DMS153 treated with DMSO at 0.1 percent for 48 hours (cell line): ENCODE results near the gene METTL26.

ENCODE experiments used
- DNase-seq: peaks from one replicate; lab custom pipeline; 2025; ENCODE audit not compliant: unreplicated experiment; lab: John Stamatoyannopoulos, UW

Gene METTL26

DNA sequence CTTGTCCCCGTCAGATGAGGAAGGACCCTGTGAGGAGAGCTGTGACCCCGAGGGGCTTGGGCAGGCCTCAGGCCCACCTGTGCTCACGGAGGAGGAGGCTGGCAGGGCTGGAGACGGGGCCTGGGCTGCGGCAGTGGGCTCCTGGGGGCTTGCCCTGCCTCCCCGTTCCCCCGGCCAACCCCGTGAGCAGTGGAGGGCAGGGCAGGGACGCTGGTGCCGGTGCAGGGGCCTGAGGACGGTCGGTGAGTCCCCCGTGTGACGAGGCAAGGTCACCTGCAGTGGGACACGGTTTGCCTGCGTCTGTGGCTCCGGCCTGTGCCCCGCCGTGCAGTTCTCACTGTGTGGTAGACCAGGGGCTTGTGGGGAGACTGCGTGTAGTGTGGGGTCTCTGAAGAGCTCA is 23.5 kb upstream of the METTL26 start:
- no peak for DNase-seq

- no peak for DNase-seq
These were observed 22.8 kb upstream of the METTL26 start for GRCh38 chr16:658679-659571.

- DNase-seq, result no peak
These were observed 21.4 kb upstream of the METTL26 start for GRCh38 chr16:657487-657886.

- no peak for DNase-seq
These were observed 17.9 kb upstream of the METTL26 start for GRCh38 chr16:654034-654433.

DNA sequence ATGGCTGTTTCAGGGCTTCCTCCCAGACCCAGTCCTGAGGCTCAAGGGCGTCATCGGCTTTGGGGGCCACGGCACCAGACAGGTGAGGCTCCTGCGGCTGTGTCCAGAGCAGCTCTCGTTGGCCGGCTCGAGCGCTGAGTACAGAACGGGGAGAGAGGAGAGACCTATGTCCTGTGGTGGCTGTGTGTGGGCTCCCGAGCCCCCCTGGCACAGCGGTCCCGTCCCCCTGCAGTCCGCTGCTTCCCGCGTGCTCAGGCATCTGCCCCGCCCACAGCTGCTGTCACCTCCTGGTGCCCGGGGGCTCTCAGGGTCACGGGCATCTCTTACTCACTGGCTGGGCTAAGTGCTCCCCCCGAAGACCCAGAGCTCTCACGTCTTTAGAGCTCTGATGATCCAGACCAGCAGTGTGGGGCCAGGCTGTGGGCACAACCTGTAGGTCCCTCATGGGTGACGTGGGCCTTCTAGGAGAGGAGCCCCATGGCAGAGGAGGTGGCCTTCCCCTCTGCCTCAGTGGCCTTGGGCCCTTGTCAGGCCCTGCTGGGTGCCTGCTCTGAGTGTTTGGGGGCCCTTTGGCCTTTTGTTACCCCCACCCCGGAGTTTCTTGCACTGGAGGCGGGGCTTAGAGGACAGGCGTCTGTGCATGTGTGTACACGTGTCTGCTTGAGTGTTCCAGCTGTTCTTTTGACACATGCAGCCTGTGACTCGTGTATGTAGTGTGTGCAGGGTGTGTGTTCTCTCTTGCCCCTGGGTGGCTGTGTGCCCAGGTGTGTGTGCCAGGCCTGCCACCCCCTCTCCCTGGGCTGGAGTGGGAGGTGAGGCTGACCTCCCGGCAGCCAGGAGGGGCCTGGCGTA is 16.6 kb upstream of the METTL26 start:
- no peak for DNase-seq

GRCh38 chr16:651844-652243 is 15.7 kb upstream of the METTL26 start:
- no peak for DNase-seq

GRCh38 chr16:649631-650030 is 13.5 kb upstream of the METTL26 start:
- DNase-seq, result no peak

DNA sequence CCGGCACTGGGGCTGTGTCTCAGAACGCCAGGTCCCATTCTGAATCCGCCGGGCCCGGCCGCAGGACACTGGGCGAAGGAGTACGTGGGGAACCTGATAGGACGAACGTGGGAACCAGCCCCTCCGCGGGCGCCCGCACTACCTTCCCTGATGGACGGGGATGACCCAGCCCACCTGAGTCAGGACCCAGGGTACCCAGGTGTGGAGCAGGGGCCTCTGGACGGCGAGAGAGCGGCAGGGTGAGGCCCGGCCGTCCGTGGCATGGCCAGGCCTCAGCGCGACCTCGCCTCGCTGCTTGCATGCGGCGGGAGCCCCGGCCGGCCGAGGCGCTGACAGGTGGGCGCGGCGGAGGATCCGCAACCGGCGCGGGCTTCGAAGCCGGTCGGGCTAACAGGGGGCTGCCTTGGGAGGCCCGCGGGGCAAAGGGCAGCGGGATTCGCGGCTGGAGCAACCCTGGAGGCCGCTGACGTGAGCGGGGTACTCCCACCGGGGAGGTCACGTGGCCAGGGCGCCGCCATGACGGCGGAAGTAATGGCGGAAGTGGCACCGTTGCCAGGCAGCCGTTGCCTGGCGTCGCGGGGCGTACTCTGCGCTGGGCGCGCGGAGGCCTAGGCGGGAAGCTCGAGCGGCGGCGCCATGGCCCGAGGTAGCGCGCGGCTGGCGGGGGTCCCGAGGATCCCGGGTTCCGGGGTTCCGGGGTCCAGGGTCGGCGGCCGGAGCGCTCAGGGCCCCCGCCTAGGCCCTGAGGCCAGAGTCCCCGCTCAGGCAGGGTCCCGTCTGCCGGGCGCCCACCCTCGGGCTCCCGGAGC is 12.9 kb upstream of the METTL26 start, which contains the start of gene WDR90:
Gene WDR90 (plus strand): TSS at position 585 of the 809 bp plus-strand sequence. CDS start 52 bp downstream, at position 637.
- peak; percentile 75 for DNase-seq

DNA sequence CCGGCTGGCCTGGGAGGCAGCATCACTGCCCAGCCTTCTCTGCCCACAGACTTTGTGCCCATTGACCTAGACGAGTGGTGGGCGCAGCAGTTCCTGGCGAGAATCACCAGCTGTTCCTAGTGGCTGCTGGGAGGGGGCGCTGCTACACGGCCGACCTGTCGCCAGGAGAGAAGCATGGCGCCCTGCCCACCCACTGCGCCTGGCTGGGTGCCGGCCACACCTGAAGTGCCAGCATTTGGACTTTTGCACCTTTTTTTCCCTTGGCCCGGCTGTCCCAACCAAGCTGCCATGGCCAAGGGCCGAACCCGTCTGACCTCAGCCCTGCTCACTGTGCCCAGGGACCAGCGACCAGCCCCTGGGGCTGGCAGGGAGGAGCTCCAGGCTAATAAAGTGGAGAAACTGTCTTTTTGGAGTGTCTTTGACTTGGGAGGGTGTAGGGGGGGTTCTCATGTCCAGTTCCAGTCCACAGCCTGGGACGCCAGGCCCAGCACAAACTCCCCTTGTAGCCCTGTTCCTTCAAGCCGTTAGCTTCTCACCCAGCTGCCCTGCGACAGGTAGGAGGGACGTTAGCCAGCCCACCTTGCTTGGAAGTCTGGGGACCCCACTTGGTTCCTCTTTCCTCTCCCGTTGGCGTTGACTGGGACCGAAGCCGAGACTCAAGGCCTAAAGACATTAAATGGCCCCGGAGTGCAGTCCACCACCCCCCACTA is 12.1 kb upstream of the METTL26 start:
- peak; percentile 10 for DNase-seq

DNA sequence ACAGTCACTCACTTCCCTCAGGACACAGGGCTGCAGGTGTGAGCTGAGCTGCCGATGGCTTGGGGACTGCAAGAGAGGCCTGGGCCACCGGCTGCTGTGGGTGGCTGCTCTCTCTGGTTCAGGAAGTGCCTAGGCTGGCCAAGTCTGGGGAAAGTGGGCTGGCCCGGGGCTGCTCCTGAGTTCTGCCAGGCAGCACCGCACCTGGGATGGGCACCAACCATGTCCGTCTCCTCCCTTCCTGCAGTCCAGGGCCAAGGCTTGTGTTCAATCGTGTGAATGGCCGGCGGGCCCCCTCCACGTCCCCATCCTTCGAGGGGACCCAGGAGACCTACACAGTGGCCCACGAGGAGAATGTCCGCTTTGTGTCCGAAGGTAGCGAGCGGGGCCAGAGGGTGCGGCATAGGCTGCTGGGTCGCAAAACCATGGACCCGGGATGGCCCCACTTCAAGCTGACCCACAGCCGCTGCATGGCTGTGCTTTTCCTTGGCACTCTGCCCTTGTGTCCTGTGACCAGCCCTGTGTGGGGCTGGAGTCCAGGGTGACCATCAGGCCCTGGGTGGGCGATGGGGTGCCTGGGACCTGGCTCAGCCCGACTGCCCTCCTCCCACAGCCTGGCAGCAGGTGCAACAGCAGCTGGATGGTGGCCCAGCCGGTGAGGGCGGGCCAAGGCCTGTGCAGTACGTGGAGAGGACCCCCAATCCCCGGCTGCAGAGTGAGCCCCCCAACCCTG is 11.2 kb upstream of the METTL26 start:
- no peak for DNase-seq

GRCh38 chr16:646679-647172 is 10.6 kb upstream of the METTL26 start:
- DNase-seq, result no peak

DNA sequence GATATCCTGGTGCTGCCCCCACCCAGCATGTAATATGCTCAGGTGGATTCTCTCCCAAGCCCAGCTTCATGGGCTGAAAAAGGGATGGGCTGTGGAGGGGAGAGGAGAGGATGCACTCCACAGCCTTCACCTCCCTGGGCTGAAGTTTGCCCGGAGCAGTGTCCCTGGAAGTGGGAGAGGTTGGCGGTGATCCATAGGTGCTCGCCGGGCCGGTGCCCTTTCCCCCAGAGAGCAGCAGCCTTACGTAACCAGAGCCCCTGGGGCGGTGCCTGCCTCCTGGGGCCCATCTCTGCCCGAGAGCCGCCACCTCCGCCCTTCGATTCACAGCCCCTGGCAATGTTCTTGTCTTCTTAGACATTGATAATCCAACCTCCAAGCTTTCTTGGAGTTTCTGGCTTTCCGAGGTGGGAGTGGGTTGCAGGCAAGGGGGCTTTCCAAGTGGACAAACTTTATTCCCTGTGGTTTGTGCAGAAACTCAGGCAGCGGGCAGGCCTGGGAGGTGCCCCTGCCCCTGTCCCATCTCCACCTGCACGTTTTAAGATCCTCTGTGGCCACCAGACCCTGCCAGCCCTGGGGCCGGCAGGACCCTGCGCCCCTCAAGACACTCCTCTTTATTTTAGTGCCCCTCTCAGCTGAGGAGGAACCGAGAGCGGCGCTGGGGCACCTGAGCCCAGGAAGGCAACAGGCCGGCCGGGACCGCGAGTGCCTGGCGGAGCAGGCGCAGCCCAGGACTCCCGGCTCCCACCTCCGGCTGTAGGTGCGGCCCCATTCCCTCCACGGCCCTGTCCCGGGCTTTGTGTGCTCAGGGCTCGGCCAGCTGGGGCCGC is 10.0 kb upstream of the METTL26 start:
- DNase-seq, result no peak

- DNase-seq, result no peak
These were observed 8.5 kb upstream of the METTL26 start for GRCh38 chr16:644556-644955.

- no peak for DNase-seq
These were observed 6.9 kb upstream of the METTL26 start for GRCh38 chr16:643050-643368.

DNA sequence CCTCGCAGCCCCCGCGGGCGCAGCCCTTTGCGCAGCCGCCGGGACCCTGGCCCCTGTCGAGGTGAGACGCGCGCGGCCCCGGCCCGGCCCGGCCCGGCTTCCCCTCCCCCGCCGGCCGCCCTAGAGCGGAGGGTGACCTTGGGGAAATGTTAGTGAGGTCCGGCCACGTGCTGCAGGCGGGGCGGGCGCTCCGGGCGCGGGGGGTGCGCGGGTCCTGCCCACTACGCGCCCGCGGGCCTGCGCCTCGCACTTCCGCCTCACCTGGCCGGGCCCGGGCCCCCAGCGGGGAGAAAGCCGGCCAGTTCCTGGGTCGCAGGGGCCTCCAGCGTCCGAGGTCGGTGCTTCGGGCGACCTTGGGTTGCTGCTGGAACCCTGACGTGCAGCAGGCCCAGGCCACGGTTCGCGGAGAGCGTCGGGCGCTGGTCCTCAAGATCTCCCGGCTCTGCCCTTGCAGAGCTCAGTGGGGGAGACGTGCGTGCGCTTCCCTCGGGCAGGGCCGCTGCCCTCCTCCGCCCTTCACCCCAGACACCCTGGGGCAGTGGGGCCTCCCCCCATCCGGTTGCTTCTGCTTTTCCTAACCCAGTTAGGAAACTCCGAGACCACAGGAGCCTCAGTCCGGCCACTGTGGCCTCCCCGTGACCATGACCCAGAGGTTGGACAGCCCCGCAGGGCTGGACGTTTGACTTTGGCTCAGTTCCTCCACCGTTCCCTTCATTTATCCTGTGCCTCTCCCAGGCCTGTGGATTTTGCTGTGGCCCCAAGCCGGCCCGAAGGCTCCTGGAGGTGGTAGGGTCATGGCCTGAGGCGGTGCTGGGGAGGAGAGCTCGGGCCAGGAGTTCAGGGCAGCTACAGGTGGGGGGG is 6.3 kb upstream of the METTL26 start:
- no peak for DNase-seq

DNA sequence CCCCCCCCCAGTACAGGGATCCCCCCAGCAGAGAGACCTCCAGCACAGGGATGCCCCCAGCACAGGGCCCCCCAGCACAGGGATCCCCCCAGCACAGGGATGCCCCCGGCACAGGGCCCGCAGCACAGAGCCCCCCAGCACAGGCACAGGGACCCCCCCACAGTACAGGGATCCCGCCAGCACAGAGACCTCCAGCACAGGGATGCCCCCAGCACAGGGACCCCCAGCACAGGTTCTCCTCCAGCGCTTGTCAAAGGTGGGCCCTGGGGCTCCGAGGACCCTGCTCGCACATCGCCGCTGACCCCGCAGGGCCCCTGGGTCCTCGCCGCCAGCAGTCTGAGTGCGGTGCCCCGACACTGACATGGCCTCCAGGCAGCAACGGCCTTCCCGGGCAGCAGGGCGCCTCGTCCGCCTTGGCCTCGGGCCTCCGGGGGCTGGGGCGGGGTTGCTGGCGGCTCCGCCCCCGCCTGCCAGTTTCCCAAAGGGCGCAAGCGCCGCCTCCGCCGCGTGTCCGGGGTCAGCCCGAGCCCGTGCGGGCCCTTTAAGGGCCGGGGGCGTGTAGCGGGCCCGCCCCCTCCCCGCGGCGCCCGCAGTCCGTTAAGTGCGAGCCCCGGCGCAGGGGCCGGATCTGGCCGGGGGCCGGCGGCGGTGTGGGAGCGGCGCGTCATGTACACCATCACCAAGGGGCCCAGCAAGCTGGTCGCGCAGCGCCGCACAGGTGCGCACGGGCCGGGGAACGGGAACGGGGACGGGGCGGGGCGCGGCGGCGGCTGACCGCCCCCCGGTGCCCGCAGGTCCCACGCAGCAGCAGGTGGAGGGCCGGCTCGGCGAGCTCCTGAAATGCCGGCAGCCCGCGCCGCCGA is 5.5 kb upstream of the METTL26 start, which contains the start of gene MCRIP2:
Gene MCRIP2 (plus strand): TSS at position 503 of the 863 bp plus-strand sequence. CDS start 164 bp downstream, at position 667.
- peak; percentile 50 for DNase-seq

- DNase-seq, result no peak
These were observed 4.5 kb upstream of the METTL26 start for GRCh38 chr16:640614-641013.
